Inflammatory macrophage treated with lipopolysaccharide for 4 hours (primary cell): ENCODE results near the gene UTP14A.
"Not testable (repeated sequence)": the region's sequence is repeated elsewhere in the genome, so short reads cannot be mapped to it uniquely, and the experiment has no call there.

ENCODE experiments used
- DNase-seq: peaks from one replicate; pipeline ENCODE4 v3.0.0-alpha.2; 2020

The UTP14A gene

GRCh38 chrX:129905787-129906580, at the start of gene UTP14A:
TSS of gene UTP14A (plus strand) at chrX:129906164. CDS start at chrX:129906211, 47 bp downstream.
- peak; percentile 88 for DNase-seq

GRCh38 chrX:129859134-129859533, 46.8 kb upstream of the UTP14A start:
- DNase-seq: not testable (repeated sequence)

GRCh38 chrX:129866321-129866720, 39.6 kb upstream of the UTP14A start:
- DNase-seq: not testable (repeated sequence)

GRCh38 chrX:129872524-129872923, 33.4 kb upstream of the UTP14A start:
- DNase-seq: no peak

- DNase-seq: no peak
Observed at GRCh38 chrX:129875669-129876068, 30.3 kb upstream of the UTP14A start.

- no peak for DNase-seq
Observed at GRCh38 chrX:129876771-129877305, 29.1 kb upstream of the UTP14A start.

GRCh38 chrX:129877401-129877800, 28.6 kb upstream of the UTP14A start:
- no peak for DNase-seq

- no peak for DNase-seq
Observed at GRCh38 chrX:129900054-129900453, 5.9 kb upstream of the UTP14A start.

- no peak for DNase-seq
Observed at GRCh38 chrX:129908636-129909035, 2.7 kb downstream of the UTP14A start.

- DNase-seq: peak; percentile 81
Observed at GRCh38 chrX:129925305-129926092, 19.5 kb downstream of the UTP14A start.

GRCh38 chrX:129930941-129931410, 25.0 kb downstream of the UTP14A start:
- no peak for DNase-seq

- DNase-seq: peak; percentile 87
Observed at GRCh38 chrX:129931411-129932015, 25.5 kb downstream of the UTP14A start.

- DNase-seq: peak; percentile 63
Observed at GRCh38 chrX:129932016-129932820, 26.3 kb downstream of the UTP14A start.

GRCh38 chrX:129932821-129933321, 26.9 kb downstream of the UTP14A start:
- peak; percentile 1 for DNase-seq

- no peak for DNase-seq
Observed at GRCh38 chrX:129933700-129934099, 27.7 kb downstream of the UTP14A start.

GRCh38 chrX:129934461-129934860, 28.5 kb downstream of the UTP14A start:
- DNase-seq: no peak

GRCh38 chrX:129934952-129935351, 29.0 kb downstream of the UTP14A start:
- no peak for DNase-seq

GRCh38 chrX:129938081-129938480, 32.1 kb downstream of the UTP14A start:
- DNase-seq: no peak

- no peak for DNase-seq
Observed at GRCh38 chrX:129939986-129940385, 34.0 kb downstream of the UTP14A start.

- DNase-seq: no peak
Observed at GRCh38 chrX:129940721-129941120, 34.8 kb downstream of the UTP14A start.

- DNase-seq: no peak
Observed at GRCh38 chrX:129945131-129945530, 39.2 kb downstream of the UTP14A start.

GRCh38 chrX:129953334-129953648, 47.3 kb downstream of the UTP14A start:
- no peak for DNase-seq
